KMS-11 (cell line): ENCODE results near the gene MRPL54.
"Not testable (repeated sequence)": the region's sequence is repeated elsewhere in the genome, so short reads cannot be mapped to it uniquely, and the experiment has no call there.

Experiments used
- H2AFZ ChIP-seq: fragments of 200-600 bp; sonication (generic); 2 replicates; pipeline ENCODE4 v1.6.1; 2016; ENCODE audit warnings: antibody characterized with exemption, mixed run types, low read depth
- H3K27ac ChIP-seq: fragments of 200-600 bp; sonication (generic); 2 replicates; pipeline ENCODE4 v1.6.1; 2016; ENCODE audit warnings: mild to moderate bottlenecking, mixed run types
- H3K27me3 ChIP-seq: fragments of 200-600 bp; sonication (generic); 2 replicates; pipeline ENCODE4 v1.6.1; 2017; ENCODE audit warnings: mild to moderate bottlenecking, low read depth, mixed run types, moderate library complexity; ENCODE audit not compliant: insufficient read depth
- H3K36me3 ChIP-seq: fragments of 200-600 bp; sonication (generic); 2 replicates; pipeline ENCODE4 v1.6.1; 2017; ENCODE audit warnings: mild to moderate bottlenecking, mixed run types; ENCODE audit not compliant: insufficient read depth
- H3K4me1 ChIP-seq: fragments of 200-600 bp; sonication (generic); 2 replicates; pipeline ENCODE4 v1.6.1; 2016; ENCODE audit warnings: mild to moderate bottlenecking, low read depth, mixed run types; ENCODE audit not compliant: poor library complexity, severe bottlenecking
- H3K4me2 ChIP-seq: fragments of 200-600 bp; sonication (generic); 2 replicates; pipeline ENCODE4 v1.7.0; 2016; ENCODE audit warnings: mild to moderate bottlenecking, mixed run types
- H3K4me3 ChIP-seq: fragments of 200-600 bp; sonication (generic); IDR thresholded peaks from 2 replicates; pipeline ENCODE4 v1.6.1; 2017; ENCODE audit warnings: low read depth, low read length, mixed read lengths; ENCODE audit not compliant: insufficient read depth
- H3K79me2 ChIP-seq: fragments of 200-600 bp; sonication (generic); 2 replicates; pipeline ENCODE4 v1.6.1; 2016; ENCODE audit warnings: low read depth, mixed run types; ENCODE audit not compliant: insufficient read depth
- H3K9ac ChIP-seq: fragments of 200-600 bp; sonication (generic); 2 replicates; pipeline ENCODE4 v1.6.1; 2016; ENCODE audit warnings: mild to moderate bottlenecking, mixed run types
- H4K20me1 ChIP-seq: fragments of 200-600 bp; sonication (generic); 2 replicates; pipeline ENCODE4 v1.6.1; 2016; ENCODE audit warnings: mild to moderate bottlenecking, mixed run types; ENCODE audit not compliant: insufficient read depth
- TF ChIP-seq, protein P1 (sequence below): fragments of 200-600 bp; sonication (generic); conservative IDR thresholded peaks from 2 replicates; pipeline ENCODE4 v1.6.1; 2017; ENCODE audit warnings: low read depth, mild to moderate bottlenecking, antibody characterized with exemption, low read length, moderate library complexity, mixed read lengths

Gene MRPL54

GRCh38 chr19:3765121-3765520 lies 2.6 kb downstream of the MRPL54 start:
- no peaks in the 10 kb centered on the region for H4K20me1 ChIP-seq
- H3K36me3 ChIP-seq: no peaks in the 10 kb centered on the region
- H3K27me3 ChIP-seq: no peaks in the 10 kb centered on the region
- TF ChIP-seq, protein P1, sequence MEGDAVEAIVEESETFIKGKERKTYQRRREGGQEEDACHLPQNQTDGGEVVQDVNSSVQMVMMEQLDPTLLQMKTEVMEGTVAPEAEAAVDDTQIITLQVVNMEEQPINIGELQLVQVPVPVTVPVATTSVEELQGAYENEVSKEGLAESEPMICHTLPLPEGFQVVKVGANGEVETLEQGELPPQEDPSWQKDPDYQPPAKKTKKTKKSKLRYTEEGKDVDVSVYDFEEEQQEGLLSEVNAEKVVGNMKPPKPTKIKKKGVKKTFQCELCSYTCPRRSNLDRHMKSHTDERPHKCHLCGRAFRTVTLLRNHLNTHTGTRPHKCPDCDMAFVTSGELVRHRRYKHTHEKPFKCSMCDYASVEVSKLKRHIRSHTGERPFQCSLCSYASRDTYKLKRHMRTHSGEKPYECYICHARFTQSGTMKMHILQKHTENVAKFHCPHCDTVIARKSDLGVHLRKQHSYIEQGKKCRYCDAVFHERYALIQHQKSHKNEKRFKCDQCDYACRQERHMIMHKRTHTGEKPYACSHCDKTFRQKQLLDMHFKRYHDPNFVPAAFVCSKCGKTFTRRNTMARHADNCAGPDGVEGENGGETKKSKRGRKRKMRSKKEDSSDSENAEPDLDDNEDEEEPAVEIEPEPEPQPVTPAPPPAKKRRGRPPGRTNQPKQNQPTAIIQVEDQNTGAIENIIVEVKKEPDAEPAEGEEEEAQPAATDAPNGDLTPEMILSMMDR: no peak
- no peak overlapping the region for H2AFZ ChIP-seq
- H3K4me2 ChIP-seq: no peak overlapping the region
- peaks cover 22% of the 10 kb centered on the region for H3K4me1 ChIP-seq
- no peak overlapping the region for H3K4me3 ChIP-seq
- no peak overlapping the region for H3K27ac ChIP-seq
- no peak overlapping the region for H3K9ac ChIP-seq
- peaks cover 10% of the 10 kb centered on the region; the same call in 1 of the 2 replicates for H3K79me2 ChIP-seq

DNA sequence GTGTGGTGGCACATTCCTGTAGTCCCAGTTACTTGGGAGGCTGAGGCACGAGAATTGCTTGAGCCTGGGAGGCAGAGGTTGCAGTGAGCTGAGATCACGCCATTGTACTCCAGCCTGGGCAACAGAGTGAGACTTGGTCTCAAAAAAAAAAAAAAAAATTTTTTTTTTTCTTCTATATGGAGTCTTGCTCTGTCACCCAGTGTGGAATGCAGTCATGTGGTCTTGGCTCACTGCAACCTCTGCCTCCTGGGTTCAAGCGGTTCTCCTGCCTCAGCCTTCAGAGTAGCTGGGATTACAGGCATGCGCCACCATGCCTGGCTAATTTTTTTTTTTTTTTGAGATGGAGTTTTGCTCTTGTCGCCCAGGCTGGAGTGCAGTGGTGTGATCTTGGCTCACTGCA lies 3.3 kb downstream of the MRPL54 start:
- H4K20me1 ChIP-seq, H3K4me3 ChIP-seq, H2AFZ ChIP-seq, H3K9ac ChIP-seq, H3K79me2 ChIP-seq, H3K4me2 ChIP-seq, H3K27ac ChIP-seq, H3K27me3 ChIP-seq, H3K36me3 ChIP-seq: not testable (repeated sequence)
- peaks cover 15% of the 10 kb centered on the region for H3K4me1 ChIP-seq

- Histone ChIP-seq H3K79me2 (no peaks in the 10 kb centered on the region), H2AFZ (no peak overlapping the region), H3K4me3 (no peak overlapping the region), H3K27ac (no peak overlapping the region), H4K20me1 (no peaks in the 10 kb centered on the region), H3K9ac (no peak overlapping the region), H3K36me3 (no peaks in the 10 kb centered on the region), H3K4me1 (peaks cover 14% of the 10 kb centered on the region), H3K27me3 (no peaks in the 10 kb centered on the region), H3K4me2 (no peak overlapping the region)
- TF ChIP-seq, protein P1: no peak
Measured at GRCh38 chr19:3766520-3766919, 4.0 kb downstream of the MRPL54 start.

GRCh38 chr19:3767050-3767449 lies 4.6 kb downstream of the MRPL54 start:
- TF ChIP-seq, protein P1: no peak
- H3K4me3 ChIP-seq: no peak overlapping the region
- peaks cover 9% of the 10 kb centered on the region for H3K4me1 ChIP-seq
- no peaks in the 10 kb centered on the region for H3K36me3 ChIP-seq
- H3K9ac ChIP-seq: no peak overlapping the region
- no peaks in the 10 kb centered on the region for H3K79me2 ChIP-seq
- H4K20me1 ChIP-seq: no peaks in the 10 kb centered on the region
- no peak overlapping the region for H3K27ac ChIP-seq
- no peaks in the 10 kb centered on the region for H3K27me3 ChIP-seq
- no peak overlapping the region for H2AFZ ChIP-seq
- no peak overlapping the region for H3K4me2 ChIP-seq

GRCh38 chr19:3768015-3768747 lies 5.7 kb downstream of the MRPL54 start:
- H3K4me1 ChIP-seq: peaks cover 4% of the 10 kb centered on the region
- no peaks in the 10 kb centered on the region for H3K36me3 ChIP-seq
- H3K27me3 ChIP-seq: no peaks in the 10 kb centered on the region

More at GRCh38 chr19:3768015-3768747, 5.7 kb downstream of the MRPL54 start:
- Histone ChIP-seq H3K4me2 (no peak overlapping the region), H4K20me1 (no peaks in the 10 kb centered on the region), H3K9ac (no peak overlapping the region), H3K4me3 (no peak overlapping the region), H2AFZ (no peak overlapping the region), H3K27ac (no peak overlapping the region), H3K79me2 (no peaks in the 10 kb centered on the region)
- TF ChIP-seq, protein P1: no peak
